Activated CD8-positive, alpha-beta memory T cell treated with anti-CD3 and anti-CD28 coated beads, Interleukin-2, amount 10 ng/mL, durations not matched to agents 7 days and 5 days (primary cell): ENCODE results near the gene SDC4. TPM values are rescaled to one million over a fixed set of nuclear protein-coding genes. Genes with fewer than 3 reads are reported as not detected.

Source experiments
- ATAC-seq: fragments of 150-1000 bp; cut with Tn5 transposase; one replicate; pipeline ENCODE4 v1.10.0; 2021; ENCODE audit warnings: moderate library complexity
- CTCF ChIA-PET: fragments of 350-600 bp; sonication (Branson Sonifier 250); formaldehyde crosslinking; loops from one replicate; lab custom pipeline; 2021; ENCODE audit warnings: antibody characterized with exemption; lab: Charles Lee
- DNase-seq: peaks from one replicate; pipeline ENCODE4 v3.0.0-alpha.2; 2020
- H3K27ac Mint-ChIP-seq: one replicate; pipeline ENCODE4 v1.8.0; 2021; ENCODE audit warnings: mild to moderate bottlenecking, mixed read lengths
- H3K27me3 Mint-ChIP-seq: one replicate; pipeline ENCODE4 v1.8.0; 2021; ENCODE audit warnings: mixed read lengths
- H3K36me3 Mint-ChIP-seq: one replicate; pipeline ENCODE4 v1.8.0; 2021; ENCODE audit warnings: mild to moderate bottlenecking, mixed read lengths
- H3K4me1 Mint-ChIP-seq: one replicate; pipeline ENCODE4 v1.8.0; 2021; ENCODE audit warnings: mixed read lengths
- H3K4me3 Mint-ChIP-seq: one replicate; pipeline ENCODE4 v1.8.0; 2021; ENCODE audit warnings: mild to moderate bottlenecking, moderate library complexity, mixed read lengths
- H3K9me3 Mint-ChIP-seq: one replicate; pipeline ENCODE4 v1.8.0; 2022; ENCODE audit warnings: low read depth, mixed read lengths
- total RNA-seq, 2 experiments: library from RNA; stranded (reverse); gene quantifications; one replicate each; pipeline ENCODE4 v1.2.3, GENCODE V29; 2021

The SDC4 gene, protein sequence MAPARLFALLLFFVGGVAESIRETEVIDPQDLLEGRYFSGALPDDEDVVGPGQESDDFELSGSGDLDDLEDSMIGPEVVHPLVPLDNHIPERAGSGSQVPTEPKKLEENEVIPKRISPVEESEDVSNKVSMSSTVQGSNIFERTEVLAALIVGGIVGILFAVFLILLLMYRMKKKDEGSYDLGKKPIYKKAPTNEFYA
- 10 to 100 TPM; 15.0 to 50.7 TPM for total RNA-seq

GRCh38 chr20:45347936-45348778 is at the start of gene SDC4:
TSS of gene SDC4 (minus strand) at chr20:45348424. CDS start at chr20:45348384, 40 bp downstream.
- no peaks in the 10 kb centered on the region for H3K9me3 Mint-ChIP-seq
- peak within 1 kb of the TSS; percentile 77 for H3K4me3 Mint-ChIP-seq
- peaks cover 40% of the 10 kb centered on the region for H3K4me1 Mint-ChIP-seq

DNA sequence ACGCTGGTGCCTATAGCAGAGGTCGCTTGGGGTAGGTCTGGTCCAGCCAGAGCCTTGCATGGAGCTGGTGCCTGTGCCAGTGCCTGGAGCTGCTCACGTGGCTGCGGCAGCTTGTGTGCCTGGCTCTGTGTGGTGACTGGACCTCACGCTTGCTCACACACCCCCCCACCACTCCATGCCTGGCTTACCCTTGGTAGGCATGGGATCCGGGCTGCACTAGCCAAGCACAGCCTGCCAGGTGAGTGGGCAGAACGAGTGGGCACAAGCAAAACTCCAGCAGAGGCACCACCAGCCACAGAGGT is 46.8 kb upstream of the SDC4 start:
- H3K9me3 Mint-ChIP-seq = peaks cover 11% of the 10 kb centered on the region
- H3K4me3 Mint-ChIP-seq = no peak overlapping the region
- CTCF ChIA-PET = no interaction called here
- DNase-seq (no peak), ATAC-seq (no peak)
- peaks cover 9% of the 10 kb centered on the region for H3K4me1 Mint-ChIP-seq
- no peaks in the 10 kb centered on the region for H3K27me3 Mint-ChIP-seq
- H3K36me3 Mint-ChIP-seq = peaks cover 8% of the 10 kb centered on the region
- no peak overlapping the region for H3K27ac Mint-ChIP-seq

More at GRCh38 chr20:45347936-45348778, at the start of gene SDC4:
- DNase-seq = peak; percentile 72
- CTCF ChIA-PET = interaction anchor here (0.9 to 4.3 kb wide), 17 partner anchors 9 to 451 kb away, joined by 3 to 39 read pairs (median 4); partner anchors contain the start of genes PIGT and SYS1
- no peaks in the 10 kb centered on the region for H3K36me3 Mint-ChIP-seq
- peak; percentile 91 for ATAC-seq
- no peaks in the 10 kb centered on the region for H3K27me3 Mint-ChIP-seq
- peak within 1 kb of the TSS; percentile 67 for H3K27ac Mint-ChIP-seq

- H3K9me3 Mint-ChIP-seq = peaks cover 5% of the 10 kb centered on the region
- no peaks in the 10 kb centered on the region for H3K27me3 Mint-ChIP-seq
- ATAC-seq (no peak), DNase-seq (no peak)
- H3K4me3 Mint-ChIP-seq = no peak overlapping the region
- CTCF ChIA-PET = interaction anchor here (1.2 kb wide), 1 partner anchor 9 kb away, joined by 3 read pairs; no protein-coding TSS in a partner anchor
- H3K27ac Mint-ChIP-seq = no peak overlapping the region
- peaks cover 9% of the 10 kb centered on the region for H3K4me1 Mint-ChIP-seq
- H3K36me3 Mint-ChIP-seq = peaks cover 2% of the 10 kb centered on the region
Measured at GRCh38 chr20:45394221-45395113, 46.2 kb upstream of the SDC4 start.

- no peak overlapping the region for H3K4me3 Mint-ChIP-seq
- ATAC-seq = no peak
- no peaks in the 10 kb centered on the region for H3K27me3 Mint-ChIP-seq
- H3K27ac Mint-ChIP-seq = no peak overlapping the region
- H3K4me1 Mint-ChIP-seq = peaks cover 7% of the 10 kb centered on the region
- CTCF ChIA-PET = interaction anchor here (2.9 kb wide), 1 partner anchor 19 kb away, joined by 13 read pairs; no protein-coding TSS in a partner anchor
- peaks cover 3% of the 10 kb centered on the region for H3K9me3 Mint-ChIP-seq
- H3K36me3 Mint-ChIP-seq = peaks cover 1% of the 10 kb centered on the region
- DNase-seq = no peak
Measured at GRCh38 chr20:45392733-45393132, 44.5 kb upstream of the SDC4 start.

DNA sequence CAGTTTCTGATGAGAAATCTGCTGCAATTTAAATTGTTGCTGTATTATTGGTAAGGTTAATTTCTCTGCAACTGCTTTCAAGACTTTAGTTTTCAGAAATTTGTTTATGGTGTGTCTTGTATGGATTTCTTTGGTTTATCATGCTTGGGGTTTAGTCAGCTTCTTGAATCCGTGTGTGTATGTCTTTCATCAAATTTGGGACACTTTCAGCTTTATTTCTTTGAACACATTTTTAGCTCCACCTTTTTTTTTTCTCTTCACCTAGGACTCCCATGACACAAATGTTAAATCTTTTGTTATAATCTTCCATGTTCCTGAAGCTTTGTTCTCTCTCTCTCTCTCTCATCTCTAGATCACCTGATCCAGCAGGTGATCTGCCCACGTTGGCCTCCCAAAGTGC is 43.3 kb upstream of the SDC4 start:
- H3K4me3 Mint-ChIP-seq = no peak overlapping the region
- DNase-seq (no peak), ATAC-seq (no peak)
- CTCF ChIA-PET = interaction anchor here (0.7 to 2.9 kb wide), 2 partner anchors 18 to 45 kb away, joined by 3 to 13 read pairs; no protein-coding TSS in a partner anchor
- no peak overlapping the region for H3K27ac Mint-ChIP-seq
- peaks cover 7% of the 10 kb centered on the region for H3K4me1 Mint-ChIP-seq
- H3K36me3 Mint-ChIP-seq = peaks cover 7% of the 10 kb centered on the region
- H3K9me3 Mint-ChIP-seq = peaks cover 6% of the 10 kb centered on the region
- H3K27me3 Mint-ChIP-seq = no peaks in the 10 kb centered on the region

DNA sequence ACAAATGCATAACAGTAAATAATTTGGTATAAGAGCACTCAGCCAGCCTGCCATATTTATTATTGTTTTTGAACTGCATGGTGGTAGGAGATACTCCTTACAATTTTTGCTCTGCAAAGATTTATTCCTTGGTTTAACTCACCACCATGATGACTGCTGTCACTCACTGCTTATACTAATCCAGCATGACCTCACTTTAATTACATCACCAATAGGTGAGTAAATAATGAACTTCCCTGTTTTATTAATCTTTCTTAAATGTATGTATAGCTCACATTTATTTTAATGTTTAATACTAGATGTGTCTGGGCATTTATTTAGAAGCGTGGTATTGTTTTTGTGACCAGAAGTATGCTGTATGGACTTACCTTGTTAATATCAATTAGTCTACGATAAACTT is 42.7 kb upstream of the SDC4 start:
- peaks cover 7% of the 10 kb centered on the region for H3K36me3 Mint-ChIP-seq
- no peak overlapping the region for H3K4me3 Mint-ChIP-seq
- CTCF ChIA-PET = interaction anchor here (0.7 to 2.9 kb wide), 2 partner anchors 17 to 46 kb away, joined by 3 to 13 read pairs; no protein-coding TSS in a partner anchor
- H3K27ac Mint-ChIP-seq = no peak overlapping the region
- no peak for DNase-seq
- ATAC-seq = no peak
- peaks cover 7% of the 10 kb centered on the region for H3K4me1 Mint-ChIP-seq
- H3K27me3 Mint-ChIP-seq = no peaks in the 10 kb centered on the region
- H3K9me3 Mint-ChIP-seq = peaks cover 6% of the 10 kb centered on the region

DNA sequence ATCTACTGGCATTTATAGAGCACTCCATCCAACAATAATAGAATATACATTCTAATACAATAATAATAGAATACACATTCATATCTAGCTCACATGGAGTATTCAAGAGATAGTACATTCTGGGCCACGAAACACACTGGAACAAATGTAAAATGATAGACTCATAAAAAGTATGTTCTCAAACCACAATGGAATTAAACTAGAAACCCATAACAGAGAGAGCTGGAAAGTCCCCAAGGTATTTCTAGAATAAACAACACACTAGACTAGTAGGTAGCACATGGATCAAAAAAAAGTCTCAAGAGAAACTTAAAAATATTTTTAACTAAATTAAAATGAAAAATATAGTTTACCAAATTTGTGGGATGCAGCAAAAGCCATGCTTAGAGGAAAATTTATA is 39.0 kb upstream of the SDC4 start:
- H3K4me1 Mint-ChIP-seq = peaks cover 7% of the 10 kb centered on the region
- no peak for DNase-seq
- peaks cover 7% of the 10 kb centered on the region for H3K36me3 Mint-ChIP-seq
- H3K27ac Mint-ChIP-seq = no peak overlapping the region
- CTCF ChIA-PET = no interaction called here
- ATAC-seq = no peak
- H3K4me3 Mint-ChIP-seq = no peak overlapping the region
- no peaks in the 10 kb centered on the region for H3K27me3 Mint-ChIP-seq
- peaks cover 6% of the 10 kb centered on the region for H3K9me3 Mint-ChIP-seq

- CTCF ChIA-PET = interaction anchor here (0.8 to 3.3 kb wide), 3 partner anchors 59 to 72 kb away, joined by 3 to 13 read pairs (median 4); no protein-coding TSS in a partner anchor
- ATAC-seq (no peak), DNase-seq (no peak)
- H3K27me3 Mint-ChIP-seq = no peaks in the 10 kb centered on the region
- no peak within 1 kb of the TSS for H3K4me3 Mint-ChIP-seq
- H3K36me3 Mint-ChIP-seq = no peaks in the 10 kb centered on the region
- H3K27ac Mint-ChIP-seq = no peak within 1 kb of the TSS
- no peaks in the 10 kb centered on the region for H3K9me3 Mint-ChIP-seq
- H3K4me1 Mint-ChIP-seq = peaks cover 14% of the 10 kb centered on the region
Measured at GRCh38 chr20:45378191-45378590, 30.0 kb upstream of the SDC4 start, which contains the start of gene TP53TG5. TSS of gene TP53TG5 (minus strand) at chr20:45378325. CDS start at chr20:45378236, 89 bp downstream.

DNA sequence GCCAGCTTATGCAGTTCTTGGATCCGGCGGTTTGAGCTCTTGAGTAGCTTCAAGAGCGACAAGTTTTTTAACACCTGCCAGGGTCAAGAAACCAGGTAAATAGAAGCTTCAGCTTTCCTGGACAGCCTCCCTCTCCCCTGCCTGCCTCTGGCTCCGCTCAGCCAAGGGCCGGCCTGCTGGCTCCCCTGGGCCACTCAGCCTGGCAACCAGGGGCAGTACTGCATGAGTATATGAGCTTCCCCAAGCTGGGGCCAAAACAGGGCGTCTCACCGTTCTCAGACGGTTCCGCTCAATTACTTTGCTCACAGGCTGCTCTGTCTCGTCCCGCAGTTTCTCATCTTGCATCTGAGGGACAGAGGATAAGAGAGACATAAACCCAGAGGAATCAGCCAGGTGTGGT is 29.0 kb upstream of the SDC4 start:
- H3K4me3 Mint-ChIP-seq = no peak overlapping the region
- H3K27ac Mint-ChIP-seq = no peak overlapping the region
- H3K9me3 Mint-ChIP-seq = no peaks in the 10 kb centered on the region
- DNase-seq (no peak), ATAC-seq (no peak)
- H3K27me3 Mint-ChIP-seq = no peaks in the 10 kb centered on the region
- peaks cover 20% of the 10 kb centered on the region for H3K4me1 Mint-ChIP-seq
- CTCF ChIA-PET = interaction anchor here (1.0 to 19.3 kb wide), 3 partner anchors 57 to 83 kb away, joined by 3 to 478 read pairs (median 3); no protein-coding TSS in a partner anchor
- H3K36me3 Mint-ChIP-seq = no peaks in the 10 kb centered on the region

- DNase-seq (no peak), ATAC-seq (no peak)
- H3K36me3 Mint-ChIP-seq = no peaks in the 10 kb centered on the region
- no peaks in the 10 kb centered on the region for H3K9me3 Mint-ChIP-seq
- no peak overlapping the region for H3K4me3 Mint-ChIP-seq
- no peak overlapping the region for H3K27ac Mint-ChIP-seq
- H3K4me1 Mint-ChIP-seq = peaks cover 20% of the 10 kb centered on the region
- CTCF ChIA-PET = interaction anchor here (0.8 to 19.3 kb wide), 15 partner anchors 13 to 396 kb away, joined by 3 to 478 read pairs (median 15); partner anchors contain the start of genes DBNDD2, PIGT and SYS1
- H3K27me3 Mint-ChIP-seq = no peaks in the 10 kb centered on the region
Measured at GRCh38 chr20:45374966-45375365, 26.7 kb upstream of the SDC4 start.

DNA sequence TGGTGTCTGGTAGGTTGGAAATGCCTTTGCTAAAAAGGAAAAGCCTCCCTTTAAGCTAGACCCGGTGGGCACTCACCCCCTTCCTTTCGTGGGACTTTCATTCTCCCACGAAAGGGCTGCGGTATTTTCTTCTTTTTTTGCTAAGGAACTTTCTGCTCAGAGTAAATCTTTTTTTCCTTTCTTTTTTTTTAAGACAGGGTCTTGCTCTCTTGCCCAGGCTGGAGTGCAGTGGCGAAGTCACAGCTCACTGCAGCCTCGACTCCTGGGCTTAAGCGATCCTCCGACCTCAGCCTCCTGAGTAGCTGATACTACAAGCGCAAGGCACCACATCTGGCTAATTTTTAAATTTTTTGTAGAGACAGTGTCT is 25.9 kb upstream of the SDC4 start:
- ATAC-seq (no peak), DNase-seq (no peak)
- Mint-ChIP-seq H3K9me3 (no peaks in the 10 kb centered on the region), H3K27me3 (no peaks in the 10 kb centered on the region), H3K36me3 (no peaks in the 10 kb centered on the region), H3K4me3 (peak overlapping the region; percentile 78), H3K27ac (peak overlapping the region; percentile 90), H3K4me1 (peaks cover 21% of the 10 kb centered on the region)
- CTCF ChIA-PET = interaction anchor here (0.8 to 19.3 kb wide), 37 partner anchors 9 to 424 kb away, joined by 3 to 478 read pairs (median 6); partner anchors contain the start of genes DBNDD2, PIGT, SDC4 and SYS1

DNA sequence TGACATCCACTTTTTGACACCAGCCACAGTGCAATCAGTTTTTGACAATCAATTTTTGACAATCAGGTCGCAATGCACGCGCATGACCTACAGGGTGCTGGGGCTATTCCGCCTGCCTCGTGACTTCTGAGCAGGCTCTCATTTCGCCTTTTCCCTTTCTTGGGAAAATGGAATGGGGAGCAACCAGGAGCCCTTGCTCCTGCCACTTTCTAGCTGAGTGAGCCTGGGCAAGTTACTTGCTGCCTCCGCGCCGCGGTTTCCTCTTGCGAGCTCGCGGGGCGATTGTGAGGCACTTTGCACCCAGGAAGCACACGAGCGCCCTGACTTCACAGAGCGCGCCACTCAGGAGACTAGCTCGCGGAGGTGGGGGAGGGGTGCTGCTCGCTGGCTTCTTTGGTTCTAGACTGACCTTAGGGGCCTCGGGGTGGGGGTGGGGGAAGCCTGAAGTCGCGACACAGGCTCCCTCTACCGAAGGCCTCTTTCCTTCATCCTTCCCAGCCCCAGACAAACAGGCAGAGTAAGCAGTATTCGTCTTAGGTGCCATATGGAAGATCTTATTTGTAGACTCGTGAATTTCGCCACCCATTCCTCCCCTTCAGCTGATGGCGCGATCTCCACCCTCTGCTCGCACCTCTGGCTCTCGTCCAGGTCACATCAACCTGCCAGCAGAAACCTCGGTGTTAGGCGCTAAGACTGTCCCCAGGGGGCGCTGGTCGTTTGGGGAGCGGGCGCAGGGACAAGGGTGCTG is 25.3 kb upstream of the SDC4 start:
- H3K9me3 Mint-ChIP-seq = no peaks in the 10 kb centered on the region
- CTCF ChIA-PET = interaction anchor here (0.6 to 19.3 kb wide), 39 partner anchors 9 to 426 kb away, joined by 3 to 478 read pairs (median 6); partner anchors contain the start of genes DBNDD2, PIGT, SDC4 and SYS1
- H3K27me3 Mint-ChIP-seq = no peaks in the 10 kb centered on the region
- ATAC-seq (peak; percentile 95), DNase-seq (peak; percentile 92)
- H3K4me1 Mint-ChIP-seq = peaks cover 27% of the 10 kb centered on the region
- peak overlapping the region; percentile 78 for H3K4me3 Mint-ChIP-seq
- H3K36me3 Mint-ChIP-seq = no peaks in the 10 kb centered on the region
- H3K27ac Mint-ChIP-seq = peak overlapping the region; percentile 90
